ENCODE results near the gene NOL4L.
"Not testable (repeated sequence)": the region's sequence is repeated elsewhere in the genome, so short reads cannot be mapped to it uniquely, and the experiment has no call there.

NOL4L gene

GRCh38 chr20:32595143-32595542, 10.0 kb upstream of the NOL4L start:
- no peak overlapping the region for H3K9ac ChIP-seq (ENCODE audit: low read length)
- H3F3A ChIP-seq (ENCODE audit: insufficient read depth, low read length): no peaks in the 10 kb centered on the region
- no peaks in the 10 kb centered on the region for H4K20me1 ChIP-seq (ENCODE audit: insufficient read depth, low read length)
- no peak overlapping the region for H2AFZ ChIP-seq (ENCODE audit: low read length)
- no peak overlapping the region for H3K4me3 ChIP-seq (ENCODE audit: low read depth, low read length, poor library complexity, severe bottlenecking)
- H3K36me3 ChIP-seq (ENCODE audit: insufficient read depth, low read length): no peaks in the 10 kb centered on the region
- H3K27me3 ChIP-seq (ENCODE audit: insufficient read depth, low read length): peaks cover 5% of the 10 kb centered on the region; the same call in 1 of the 2 replicates
- TF ChIP-seq EZH2 (IDR thresholded peaks at IDR 0.05; ENCODE audit: borderline replicate concordance, low read length): no peak
- H3K9me3 ChIP-seq (ENCODE audit: low read length): no peaks in the 10 kb centered on the region
- H3K9me2 ChIP-seq (ENCODE audit: low read depth, low read length): no peaks in the 10 kb centered on the region
- H3K4me1 ChIP-seq (ENCODE audit: insufficient read depth, low read length, severe bottlenecking): no peaks in the 10 kb centered on the region
- no peak overlapping the region for H3K4me2 ChIP-seq (ENCODE audit: low read length)
- H3K79me2 ChIP-seq (ENCODE audit: insufficient read depth, low read length): no peaks in the 10 kb centered on the region
- no peak overlapping the region for H3K27ac ChIP-seq (ENCODE audit: low read depth, low read length, poor library complexity, severe bottlenecking)

GRCh38 chr20:32594669-32595068, 9.5 kb upstream of the NOL4L start:
- not testable (repeated sequence) for H3K36me3 ChIP-seq (ENCODE audit: insufficient read depth, low read length); H3K27ac ChIP-seq (ENCODE audit: low read depth, low read length, poor library complexity, severe bottlenecking); H3K27me3 ChIP-seq (ENCODE audit: insufficient read depth, low read length); H4K20me1 ChIP-seq (ENCODE audit: insufficient read depth, low read length); H3K9me3 ChIP-seq (ENCODE audit: low read length); H3K4me3 ChIP-seq (ENCODE audit: low read depth, low read length, poor library complexity, severe bottlenecking); H2AFZ ChIP-seq (ENCODE audit: low read length); H3F3A ChIP-seq (ENCODE audit: insufficient read depth, low read length); H3K4me1 ChIP-seq (ENCODE audit: insufficient read depth, low read length, severe bottlenecking); H3K9ac ChIP-seq (ENCODE audit: low read length); H3K79me2 ChIP-seq (ENCODE audit: insufficient read depth, low read length); H3K4me2 ChIP-seq (ENCODE audit: low read length); H3K9me2 ChIP-seq (ENCODE audit: low read depth, low read length)

DNA sequence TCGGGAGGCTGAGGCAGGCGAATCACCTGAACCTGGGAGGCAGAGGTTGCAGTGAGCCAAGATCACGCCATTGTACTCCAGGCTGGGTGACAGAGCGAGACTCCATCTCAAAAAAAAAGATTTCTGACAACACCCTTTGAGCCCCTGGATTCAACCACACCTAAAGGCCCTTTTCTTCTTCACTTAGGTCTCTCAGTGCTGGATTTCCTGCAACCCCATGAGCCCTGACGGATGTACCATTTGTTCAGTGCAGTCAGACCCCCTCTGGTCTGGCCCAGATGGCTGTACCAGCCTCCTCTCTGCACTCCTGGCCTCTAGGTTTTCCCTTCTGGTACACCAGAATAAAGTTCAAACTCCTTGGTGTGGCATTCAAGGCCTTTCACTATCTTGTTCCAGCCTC, 9.1 kb upstream of the NOL4L start:
- no peaks in the 10 kb centered on the region for H4K20me1 ChIP-seq (ENCODE audit: insufficient read depth, low read length)
- H3K27me3 ChIP-seq (ENCODE audit: insufficient read depth, low read length): peaks cover 5% of the 10 kb centered on the region; the same call in 1 of the 2 replicates
- no peaks in the 10 kb centered on the region for H3F3A ChIP-seq (ENCODE audit: insufficient read depth, low read length)
- no peak overlapping the region for H3K27ac ChIP-seq (ENCODE audit: low read depth, low read length, poor library complexity, severe bottlenecking)
- TF ChIP-seq, protein P1, sequence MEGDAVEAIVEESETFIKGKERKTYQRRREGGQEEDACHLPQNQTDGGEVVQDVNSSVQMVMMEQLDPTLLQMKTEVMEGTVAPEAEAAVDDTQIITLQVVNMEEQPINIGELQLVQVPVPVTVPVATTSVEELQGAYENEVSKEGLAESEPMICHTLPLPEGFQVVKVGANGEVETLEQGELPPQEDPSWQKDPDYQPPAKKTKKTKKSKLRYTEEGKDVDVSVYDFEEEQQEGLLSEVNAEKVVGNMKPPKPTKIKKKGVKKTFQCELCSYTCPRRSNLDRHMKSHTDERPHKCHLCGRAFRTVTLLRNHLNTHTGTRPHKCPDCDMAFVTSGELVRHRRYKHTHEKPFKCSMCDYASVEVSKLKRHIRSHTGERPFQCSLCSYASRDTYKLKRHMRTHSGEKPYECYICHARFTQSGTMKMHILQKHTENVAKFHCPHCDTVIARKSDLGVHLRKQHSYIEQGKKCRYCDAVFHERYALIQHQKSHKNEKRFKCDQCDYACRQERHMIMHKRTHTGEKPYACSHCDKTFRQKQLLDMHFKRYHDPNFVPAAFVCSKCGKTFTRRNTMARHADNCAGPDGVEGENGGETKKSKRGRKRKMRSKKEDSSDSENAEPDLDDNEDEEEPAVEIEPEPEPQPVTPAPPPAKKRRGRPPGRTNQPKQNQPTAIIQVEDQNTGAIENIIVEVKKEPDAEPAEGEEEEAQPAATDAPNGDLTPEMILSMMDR (IDR thresholded peaks at IDR 0.05; ENCODE audit: low read length): no peak
- TF ChIP-seq EZH2 (IDR thresholded peaks at IDR 0.05; ENCODE audit: borderline replicate concordance, low read length): no peak
- no peak overlapping the region for H2AFZ ChIP-seq (ENCODE audit: low read length)
- H3K36me3 ChIP-seq (ENCODE audit: insufficient read depth, low read length): no peaks in the 10 kb centered on the region
- no peak overlapping the region for H3K4me2 ChIP-seq (ENCODE audit: low read length)
- H3K9me2 ChIP-seq (ENCODE audit: low read depth, low read length): no peaks in the 10 kb centered on the region
- no peaks in the 10 kb centered on the region for H3K79me2 ChIP-seq (ENCODE audit: insufficient read depth, low read length)
- no peak overlapping the region for H3K4me3 ChIP-seq (ENCODE audit: low read depth, low read length, poor library complexity, severe bottlenecking)
- no peaks in the 10 kb centered on the region for H3K4me1 ChIP-seq (ENCODE audit: insufficient read depth, low read length, severe bottlenecking)
- no peak overlapping the region for H3K9ac ChIP-seq (ENCODE audit: low read length)
- H3K9me3 ChIP-seq (ENCODE audit: low read length): no peaks in the 10 kb centered on the region

- H3F3A ChIP-seq (ENCODE audit: insufficient read depth, low read length); H3K79me2 ChIP-seq (ENCODE audit: insufficient read depth, low read length); H4K20me1 ChIP-seq (ENCODE audit: insufficient read depth, low read length); H3K9me3 ChIP-seq (ENCODE audit: low read length); H3K9ac ChIP-seq (ENCODE audit: low read length); H2AFZ ChIP-seq (ENCODE audit: low read length); H3K4me3 ChIP-seq (ENCODE audit: low read depth, low read length, poor library complexity, severe bottlenecking); H3K9me2 ChIP-seq (ENCODE audit: low read depth, low read length); H3K36me3 ChIP-seq (ENCODE audit: insufficient read depth, low read length); H3K4me2 ChIP-seq (ENCODE audit: low read length); H3K27me3 ChIP-seq (ENCODE audit: insufficient read depth, low read length); H3K27ac ChIP-seq (ENCODE audit: low read depth, low read length, poor library complexity, severe bottlenecking); H3K4me1 ChIP-seq (ENCODE audit: insufficient read depth, low read length, severe bottlenecking): not testable (repeated sequence)
Measured at GRCh38 chr20:32592616-32593015, 7.5 kb upstream of the NOL4L start.

GRCh38 chr20:32592022-32592421, 6.9 kb upstream of the NOL4L start:
- no peaks in the 10 kb centered on the region for H3K9me3 ChIP-seq (ENCODE audit: low read length)
- no peak overlapping the region for H2AFZ ChIP-seq (ENCODE audit: low read length)
- no peak overlapping the region for H3K4me2 ChIP-seq (ENCODE audit: low read length)

More at GRCh38 chr20:32592022-32592421, 6.9 kb upstream of the NOL4L start:
- Histone ChIP-seq H3K27ac (ENCODE audit: low read depth, low read length, poor library complexity, severe bottlenecking) (no peak overlapping the region), H3K4me1 (ENCODE audit: insufficient read depth, low read length, severe bottlenecking) (no peaks in the 10 kb centered on the region), H3K79me2 (ENCODE audit: insufficient read depth, low read length) (no peaks in the 10 kb centered on the region), H3F3A (ENCODE audit: insufficient read depth, low read length) (no peaks in the 10 kb centered on the region), H3K4me3 (ENCODE audit: low read depth, low read length, poor library complexity, severe bottlenecking) (no peak overlapping the region), H3K36me3 (ENCODE audit: insufficient read depth, low read length) (no peaks in the 10 kb centered on the region), H3K27me3 (ENCODE audit: insufficient read depth, low read length) (peaks cover 5% of the 10 kb centered on the region; the same call in 1 of the 2 replicates), H4K20me1 (ENCODE audit: insufficient read depth, low read length) (no peaks in the 10 kb centered on the region), H3K9ac (ENCODE audit: low read length) (no peak overlapping the region), H3K9me2 (ENCODE audit: low read depth, low read length) (no peaks in the 10 kb centered on the region)
- TF ChIP-seq, protein P1 (IDR thresholded peaks at IDR 0.05; ENCODE audit: low read length): no peak
- no peak for TF ChIP-seq EZH2 (IDR thresholded peaks at IDR 0.05; ENCODE audit: borderline replicate concordance, low read length)
